ENCODE data around the gene PPIA.

DNA sequence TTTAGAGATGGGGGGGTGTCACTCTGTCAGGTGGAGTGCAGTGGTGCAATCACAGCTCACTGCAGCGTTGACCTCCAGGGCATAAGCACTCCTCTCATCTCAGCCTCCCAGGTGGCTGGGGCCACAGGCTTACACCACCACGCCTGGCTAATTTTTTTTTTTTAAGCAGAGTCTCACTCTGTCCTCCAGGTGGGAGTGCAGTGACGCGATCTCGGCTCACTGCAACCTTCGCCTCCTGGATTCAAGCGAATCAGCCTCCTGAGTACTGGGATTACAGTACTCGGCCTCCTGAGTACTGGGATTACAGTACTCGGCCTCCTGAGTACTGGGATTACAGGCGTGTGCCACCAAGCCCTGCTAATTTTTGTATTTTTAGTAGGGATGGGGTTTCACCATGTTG is 23.6 kb upstream of the PPIA start:
- TF ChIP-seq CTCF (IDR thresholded peaks at IDR 0.05) (peak in 3 of 7 experiments; percentile 9 to 33 (median 17)), POLR2A (IDR thresholded peaks at IDR 0.05) (no peak)
